GM10266 (cell line): ENCODE results near the gene SLC44A3.

Experiments used
- DNase-seq: peaks from one replicate; pipeline ENCODE4 v3.0.0; 2012; ENCODE audit errors: extremely low spot score
- CTCF ChIP-seq: IDR thresholded peaks from 2 replicates; pipeline ENCODE4 v1.5.1; 2012; ENCODE audit warnings: mild to moderate bottlenecking, low read depth; ENCODE audit not compliant: control insufficient read depth, insufficient read depth; ENCODE audit errors: missing control alignments

The SLC44A3 gene

GRCh38 chr1:94819945-94820746 lies at the start of gene SLC44A3:
Gene SLC44A3, plus strand, starts transcription at chr1:94820357. Its CDS starts 95 bp downstream, at chr1:94820452.
- TF ChIP-seq CTCF = peak; percentile 19
- DNase-seq = no peak

DNA sequence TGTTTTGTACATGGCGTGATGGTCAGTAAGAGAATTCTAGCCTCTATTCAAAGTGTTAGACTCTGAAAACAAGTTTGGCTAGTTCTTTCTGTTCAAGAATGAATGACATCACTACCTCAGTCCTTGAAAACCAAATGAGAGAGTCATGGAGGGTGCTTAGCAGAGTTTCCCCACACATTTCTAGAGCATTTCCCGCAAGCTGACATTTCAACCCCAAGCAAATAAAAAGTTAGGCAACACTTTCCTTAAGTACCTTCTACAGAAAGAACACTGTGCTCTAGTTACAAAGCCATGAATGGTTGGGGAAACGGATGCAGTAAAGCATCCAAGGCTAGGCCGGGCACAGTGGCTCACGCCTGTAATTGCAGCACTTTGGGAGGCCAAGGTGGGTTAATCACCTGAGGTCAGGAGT lies 47.9 kb upstream of the SLC44A3 start:
- no peak for DNase-seq

DNA sequence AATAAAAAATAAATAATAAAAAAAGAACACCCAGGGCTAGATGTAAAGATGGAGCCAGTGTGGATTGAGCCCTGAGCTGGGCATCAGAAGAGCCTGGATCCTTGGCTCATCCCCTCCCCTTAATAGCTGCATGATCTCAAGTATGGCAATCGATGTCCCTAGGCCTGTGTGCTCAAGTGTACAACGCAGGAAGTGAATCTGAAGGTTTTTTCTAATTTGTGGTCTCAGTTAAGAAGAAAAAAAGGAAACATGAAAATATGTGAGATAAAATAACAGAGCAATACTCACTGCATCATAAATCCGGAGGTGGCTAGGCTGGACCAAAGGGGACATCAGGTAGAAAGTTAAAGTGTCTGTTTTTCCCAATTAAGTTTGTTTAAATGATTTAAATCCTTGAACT lies 47.3 kb upstream of the SLC44A3 start:
- DNase-seq = no peak
- no peak for TF ChIP-seq CTCF

More for the DNA sequence above, 47.9 kb upstream of the SLC44A3 start:
- no peak for TF ChIP-seq CTCF

DNA sequence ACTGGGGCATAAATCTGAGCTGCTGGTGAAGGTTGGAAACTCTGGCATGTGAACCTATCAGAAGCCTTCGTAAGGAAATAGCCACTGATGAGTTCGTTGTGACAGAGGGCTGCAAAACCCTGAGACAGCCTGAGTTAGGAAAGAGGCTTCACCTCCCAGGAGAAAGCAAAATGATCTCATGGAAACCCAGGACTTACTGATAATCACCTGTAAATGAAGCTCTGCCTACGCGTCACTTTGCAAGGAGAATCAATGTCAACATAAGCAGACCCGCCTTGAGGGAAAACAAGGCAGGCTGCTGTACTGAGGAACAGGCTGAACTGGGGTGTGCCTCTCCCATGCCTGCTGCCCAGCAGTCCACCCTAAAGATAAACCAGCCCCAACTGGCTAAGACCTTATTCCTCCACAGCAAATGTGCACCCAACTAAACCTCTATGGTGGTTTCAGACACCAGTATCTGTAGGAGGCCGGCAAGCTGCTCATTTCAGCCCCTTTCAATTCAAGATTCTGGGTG lies 46.8 kb upstream of the SLC44A3 start:
- TF ChIP-seq CTCF = no peak
- no peak for DNase-seq

GRCh38 chr1:94773931-94774422 lies 46.2 kb upstream of the SLC44A3 start:
- no peak for TF ChIP-seq CTCF
- DNase-seq = no peak

DNA sequence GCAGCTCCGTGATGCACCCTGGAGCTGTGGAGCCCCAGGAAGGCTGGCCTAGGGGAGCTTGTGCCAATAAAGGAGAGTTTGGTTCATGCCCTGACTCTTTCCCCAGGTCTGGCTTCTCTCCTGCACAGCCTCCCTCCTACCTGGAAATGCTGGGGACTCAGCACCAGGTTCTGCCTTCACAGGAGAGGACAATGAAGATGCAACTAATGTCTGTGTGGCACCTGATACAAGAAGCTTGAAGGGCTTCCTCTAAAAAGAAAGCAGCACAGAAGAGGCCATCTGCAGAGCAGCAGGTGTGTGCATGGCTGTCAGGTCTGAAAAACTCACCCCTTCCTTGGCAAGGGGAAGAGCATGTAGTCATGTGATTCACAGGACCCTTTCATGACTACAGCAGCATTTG lies 43.7 kb upstream of the SLC44A3 start:
- DNase-seq = no peak
- no peak for TF ChIP-seq CTCF

DNA sequence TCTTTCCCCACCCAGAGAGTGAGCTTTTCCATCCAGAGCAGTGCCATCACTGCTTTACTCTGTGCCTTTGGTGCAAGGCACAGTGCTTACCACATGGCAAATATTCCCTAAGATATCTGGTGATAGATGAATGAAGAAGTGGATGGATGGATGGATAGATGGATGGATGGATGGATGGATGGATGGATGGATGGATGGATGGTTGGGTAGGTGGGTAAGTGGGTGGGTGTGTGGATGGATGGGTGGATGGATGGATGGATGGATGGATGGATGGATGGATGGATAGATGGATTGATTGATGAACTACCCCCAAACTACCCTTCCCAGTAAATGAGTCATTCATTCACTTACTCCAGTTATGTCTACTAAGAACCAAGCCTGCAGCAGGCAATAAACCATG lies 42.9 kb upstream of the SLC44A3 start:
- TF ChIP-seq CTCF = no peak
- DNase-seq = no peak
